HepG2 (cell line): ENCODE results near the gene MADD. TPM values are rescaled to one million over a fixed set of nuclear protein-coding genes. Genes with fewer than 3 reads are reported as not detected.

Experiments used
- ARHGAP35 ChIP-seq: sonication (generic); formaldehyde crosslinking; IDR thresholded peaks from 2 replicates; pipeline ENCODE4 v1.9.0; 2022; ENCODE audit warnings: mild to moderate bottlenecking, inconsistent platforms, moderate library complexity, missing genetic modification reagents, borderline replicate concordance
- DNMT3B ChIP-seq: conservative IDR thresholded peaks from 2 replicates; pipeline ENCODE4 v1.6.1; 2016; ENCODE audit warnings: missing biosample characterization, control low read depth
- ETV6 ChIP-seq: sonication (generic); formaldehyde crosslinking; conservative IDR thresholded peaks from 2 replicates; pipeline ENCODE4 v1.4.0; 2020; ENCODE audit warnings: missing genetic modification reagents
- FOXK1 ChIP-seq: sonication (generic); formaldehyde crosslinking; IDR thresholded peaks from 2 replicates; pipeline ENCODE4 v1.4.0; 2020; ENCODE audit warnings: low read depth, missing genetic modification reagents, borderline replicate concordance
- GATAD2A ChIP-seq: IDR thresholded peaks from 2 replicates; pipeline ENCODE4 v1.6.1; 2016
- HNRNPK ChIP-seq: fragments of 200-400 bp; formaldehyde crosslinking; IDR thresholded peaks from 2 replicates; pipeline ENCODE4 v1.6.1; 2018; ENCODE audit warnings: low read length, low read depth, moderate library complexity, mild to moderate bottlenecking; ENCODE audit not compliant: poor library complexity, severe bottlenecking
- HOXA9 ChIP-seq: sonication (generic); formaldehyde crosslinking; IDR thresholded peaks from 2 replicates; pipeline ENCODE4 v1.8.1; 2022; ENCODE audit warnings: missing genetic modification reagents, mild to moderate bottlenecking, moderate library complexity, borderline replicate concordance
- KAT8 ChIP-seq: IDR thresholded peaks from 2 replicates; pipeline ENCODE4 v1.6.1; 2016; ENCODE audit warnings: missing genetic modification reagents, missing compliant biosample characterization
- KLF16 ChIP-seq, 2 experiments: sonication (generic) in 1 of 2; formaldehyde crosslinking in 1 of 2; IDR thresholded peaks; 2 replicates each; pipeline versions ENCODE4 v1.6.1 to v1.8.0; 2016 to 2023; ENCODE audit warnings: missing genetic modification reagents in 2 of 2, missing compliant biosample characterization in 1 of 2
- KMT2B ChIP-seq: IDR thresholded peaks from 2 replicates; pipeline ENCODE4 v1.6.1; 2016; ENCODE audit warnings: missing genetic modification reagents, missing compliant biosample characterization
- MIXL1 ChIP-seq: IDR thresholded peaks from 2 replicates; pipeline ENCODE4 v1.6.1; 2016
- PBX3 ChIP-seq: sonication (generic); formaldehyde crosslinking; IDR thresholded peaks from 2 replicates; pipeline ENCODE4 v1.8.1; 2023; ENCODE audit warnings: missing genetic modification reagents, inconsistent platforms, borderline replicate concordance
- RORA ChIP-seq: sonication (generic); formaldehyde crosslinking; IDR thresholded peaks from 2 replicates; pipeline ENCODE4 v1.5.0; 2020; ENCODE audit warnings: mild to moderate bottlenecking, missing genetic modification reagents, moderate library complexity
- SMYD3 ChIP-seq: sonication (generic); formaldehyde crosslinking; IDR thresholded peaks from 2 replicates; pipeline ENCODE4 v1.8.1; 2023; ENCODE audit warnings: mild to moderate bottlenecking, missing genetic modification reagents
- SRY ChIP-seq: sonication (generic); formaldehyde crosslinking; IDR thresholded peaks from 2 replicates; pipeline ENCODE4 v1.8.0; 2022; ENCODE audit warnings: mild to moderate bottlenecking, missing genetic modification reagents
- THAP11 ChIP-seq: IDR thresholded peaks from 2 replicates; pipeline ENCODE4 v1.6.1; 2016; ENCODE audit warnings: missing biosample characterization, missing genetic modification reagents
- ZFP37 ChIP-seq: sonication (generic); formaldehyde crosslinking; IDR thresholded peaks from 2 replicates; pipeline ENCODE4 v1.4.0; 2020; ENCODE audit warnings: missing genetic modification reagents, borderline replicate concordance
- ZFP41 ChIP-seq: sonication (generic); formaldehyde crosslinking; IDR thresholded peaks from 2 replicates; pipeline ENCODE4 v1.4.0; 2020; ENCODE audit warnings: mild to moderate bottlenecking, missing genetic modification reagents, borderline replicate concordance
- ZNF138 ChIP-seq: sonication (generic); formaldehyde crosslinking; IDR thresholded peaks from 2 replicates; pipeline ENCODE4 v1.5.0; 2020; ENCODE audit warnings: mild to moderate bottlenecking, low read depth, missing genetic modification reagents
- ZNF230 ChIP-seq: sonication (generic); formaldehyde crosslinking; IDR thresholded peaks from 2 replicates; pipeline ENCODE4 v1.4.0; 2020; ENCODE audit warnings: mild to moderate bottlenecking, missing genetic modification reagents
- ZNF24 ChIP-seq: fragments of 450-650 bp; IDR thresholded peaks from 2 replicates; pipeline ENCODE4 v1.6.1; 2017; ENCODE audit warnings: antibody characterized with exemption, mild to moderate bottlenecking
- ZNF282 ChIP-seq: fragments of 450-650 bp; IDR thresholded peaks from 2 replicates; pipeline ENCODE4 v1.6.1; 2018; ENCODE audit not compliant: partially characterized antibody
- ZNF331 ChIP-seq: sonication (generic); formaldehyde crosslinking; IDR thresholded peaks from 2 replicates; pipeline ENCODE4 v1.4.0; 2020; ENCODE audit warnings: missing genetic modification reagents
- ZNF547 ChIP-seq: sonication (generic); formaldehyde crosslinking; IDR thresholded peaks from 2 replicates; pipeline ENCODE4 v1.5.1; 2020; ENCODE audit warnings: mild to moderate bottlenecking, missing genetic modification reagents
- polyA plus RNA-seq, 8 experiments: library from polyadenylated mRNA; depleted of rRNA in 3 of 8; stranded (reverse) in 7 of 8; unstranded in 1 of 8; fragments of >200 nt; fragmentation: Illumina TruSeq in 4 of 8; extraction: Trizol in 4 of 8; gene quantifications; 2 replicates each; pipeline versions ENCODE4 v1.2.1 to v1.2.3, GENCODE V29; 2011 to 2016; ENCODE audit warnings: low read depth in 4 of 8, missing spikeins in 1 of 8, mixed read lengths in 1 of 8; ENCODE audit not compliant: insufficient read depth in 1 of 8
- total RNA-seq, 5 experiments: library from RNA; depleted of rRNA; stranded (reverse); fragments of >200 nt; fragmentation: Illumina TruSeq; extraction: Trizol; gene quantifications; 2 replicates each; pipeline ENCODE4 v1.2.3, GENCODE V29; 2016; ENCODE audit warnings: low read depth in 1 of 5
- TF ChIP-seq, protein P1 (sequence below): sonication (generic); formaldehyde crosslinking; IDR thresholded peaks from 2 replicates; pipeline ENCODE4 v1.4.0; 2020; ENCODE audit warnings: missing genetic modification reagents
- TF ChIP-seq, protein P2 (sequence below): IDR thresholded peaks from 2 replicates; pipeline ENCODE4 v1.6.1; 2016; ENCODE audit warnings: mild to moderate bottlenecking, missing biosample characterization, missing genetic modification reagents

MADD gene
- total and polyA plus RNA-seq, 2 of the 13 experiments (the other 11 are each of a cell fraction or from before 2014, with no cell fraction given) = 18.0 to 29.2 TPM

- TF ChIP-seq RORA (CRISPR knock-in tag) (no peak), ZNF547 (CRISPR knock-in tag) (no peak), SMYD3 (CRISPR knock-in tag) (no peak), KMT2B (CRISPR knock-in tag) (no peak), GATAD2A (CRISPR knock-in tag) (no peak; the same call in 1 of the 2 replicates), ZFP37 (no peak), MIXL1 (no peak), FOXK1 (CRISPR knock-in tag) (peak; percentile 46; the same call in 1 of the 2 replicates), PBX3 (no peak), HOXA9 (CRISPR knock-in tag) (no peak), KAT8 (CRISPR knock-in tag) (0 out of 2 replicates have a peak, but pooled peaks have one; percentile 15), SRY (CRISPR knock-in tag) (no peak), ZNF230 (CRISPR knock-in tag) (no peak), ZNF331 (no peak), THAP11 (no peak; the same call in 1 of the 2 replicates), KLF16 (CRISPR knock-in tag; IDR thresholded peaks at IDR 0.05) (no peak), ZNF282 (no peak), ARHGAP35 (CRISPR knock-in tag) (no peak), ETV6 (CRISPR knock-in tag) (no peak), ZFP41 (CRISPR knock-in tag) (no peak), DNMT3B (CRISPR knock-in tag) (no peak), HNRNPK (peak; percentile 3), ZNF138 (CRISPR knock-in tag) (no peak), ZNF24 (no peak)
- TF ChIP-seq, protein P1, sequence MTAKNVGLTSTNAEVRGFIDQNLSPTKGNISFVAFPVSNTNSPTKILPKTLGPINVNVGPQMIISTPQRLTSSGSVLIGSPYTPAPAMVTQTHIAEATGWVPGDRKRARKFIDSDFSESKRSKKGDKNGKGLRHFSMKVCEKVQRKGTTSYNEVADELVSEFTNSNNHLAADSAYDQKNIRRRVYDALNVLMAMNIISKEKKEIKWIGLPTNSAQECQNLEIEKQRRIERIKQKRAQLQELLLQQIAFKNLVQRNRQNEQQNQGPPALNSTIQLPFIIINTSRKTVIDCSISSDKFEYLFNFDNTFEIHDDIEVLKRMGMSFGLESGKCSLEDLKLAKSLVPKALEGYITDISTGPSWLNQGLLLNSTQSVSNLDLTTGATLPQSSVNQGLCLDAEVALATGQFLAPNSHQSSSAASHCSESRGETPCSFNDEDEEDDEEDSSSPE (CRISPR knock-in tag) = no peak
- TF ChIP-seq, protein P2, sequence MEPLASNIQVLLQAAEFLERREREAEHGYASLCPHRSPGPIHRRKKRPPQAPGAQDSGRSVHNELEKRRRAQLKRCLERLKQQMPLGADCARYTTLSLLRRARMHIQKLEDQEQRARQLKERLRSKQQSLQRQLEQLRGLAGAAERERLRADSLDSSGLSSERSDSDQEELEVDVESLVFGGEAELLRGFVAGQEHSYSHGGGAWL = no peak
These were observed 668 bp downstream of the MADD start (continued) for GRCh38 chr11:47270331-47271271.
